Astrocyte (in vitro differentiated cells and primary cell): ENCODE results near the gene TREX2. TPM values are rescaled to one million over a fixed set of nuclear protein-coding genes. Genes with fewer than 3 reads are reported as not detected.

ENCODE experiments used
- DNase-seq: peaks from one replicate; pipeline ENCODE4 v3.0.0-alpha.2; 2010; ENCODE audit warnings: low read depth
- FAIRE-seq: peaks from 2 replicates; lab custom pipeline; 2011; peaks lifted over from hg19 to GRCh38; lab: Jason Lieb, UNC
- H2AFZ ChIP-seq: 2 replicates; pipeline ENCODE4 v1.6.0; 2012; ENCODE audit warnings: low read depth, low read length, inconsistent platforms
- H3K27ac ChIP-seq: 2 replicates; pipeline ENCODE4 v1.5.1; 2011; ENCODE audit warnings: low read depth, low read length, inconsistent platforms
- H3K27me3 ChIP-seq: 2 replicates; pipeline ENCODE4 v1.6.0; 2011; ENCODE audit warnings: low read length, inconsistent platforms; ENCODE audit not compliant: insufficient read depth
- H3K36me3 ChIP-seq: 2 replicates; pipeline ENCODE4 v1.5.1; 2011; ENCODE audit warnings: low read length, inconsistent platforms; ENCODE audit not compliant: insufficient read depth
- H3K4me1 ChIP-seq: 2 replicates; pipeline ENCODE4 v1.5.1; 2011; ENCODE audit warnings: low read length, inconsistent platforms; ENCODE audit not compliant: insufficient read depth
- H3K4me2 ChIP-seq: 2 replicates; pipeline ENCODE4 v1.6.0; 2012; ENCODE audit warnings: low read length, inconsistent platforms
- H3K4me3 ChIP-seq: 2 replicates; pipeline ENCODE4 v1.5.1; 2011; ENCODE audit warnings: low read depth, mild to moderate bottlenecking, low read length, inconsistent platforms; ENCODE audit not compliant: insufficient read depth
- H3K79me2 ChIP-seq: 2 replicates; pipeline ENCODE4 v1.6.0; 2012; ENCODE audit warnings: mild to moderate bottlenecking, low read length, inconsistent platforms; ENCODE audit not compliant: insufficient read depth
- H3K9ac ChIP-seq: 2 replicates; pipeline ENCODE4 v1.6.0; 2012; ENCODE audit warnings: mild to moderate bottlenecking, low read length, inconsistent platforms
- H3K9me3 ChIP-seq: 2 replicates; pipeline ENCODE4 v1.5.1; 2012; ENCODE audit warnings: low read depth, mild to moderate bottlenecking, low read length, inconsistent platforms; ENCODE audit not compliant: insufficient read depth
- H4K20me1 ChIP-seq: 2 replicates; pipeline ENCODE4 v1.6.0; 2012; ENCODE audit warnings: low read length, inconsistent platforms; ENCODE audit not compliant: insufficient read depth
- H3K27ac Mint-ChIP-seq: one replicate; pipeline ENCODE4 v1.8.0; 2021; ENCODE audit warnings: mild to moderate bottlenecking, mixed read lengths; ENCODE audit not compliant: unreplicated experiment
- H3K27me3 Mint-ChIP-seq: one replicate; pipeline ENCODE4 v1.8.0; 2021; ENCODE audit warnings: low read depth, mixed read lengths; ENCODE audit not compliant: unreplicated experiment
- H3K36me3 Mint-ChIP-seq: one replicate; pipeline ENCODE4 v1.8.0; 2021; ENCODE audit warnings: low read depth, mixed read lengths; ENCODE audit not compliant: unreplicated experiment
- H3K4me1 Mint-ChIP-seq: one replicate; pipeline ENCODE4 v1.8.0; 2021; ENCODE audit warnings: low read depth, mixed read lengths; ENCODE audit not compliant: unreplicated experiment
- H3K4me3 Mint-ChIP-seq: one replicate; pipeline ENCODE4 v1.8.0; 2021; ENCODE audit warnings: mild to moderate bottlenecking, moderate library complexity, mixed read lengths; ENCODE audit not compliant: unreplicated experiment
- H3K9me3 Mint-ChIP-seq: one replicate; pipeline ENCODE4 v1.8.0; 2021; ENCODE audit warnings: mild to moderate bottlenecking, mixed read lengths; ENCODE audit not compliant: unreplicated experiment
- CTCF ChIP-seq: IDR thresholded peaks from 2 replicates; pipeline ENCODE4 v1.5.1; 2011; ENCODE audit warnings: low read depth, mild to moderate bottlenecking, inconsistent platforms, low read length, moderate library complexity; ENCODE audit not compliant: insufficient read depth
- EZH2 ChIP-seq: IDR thresholded peaks from 2 replicates; pipeline ENCODE4 v1.6.1; 2012; ENCODE audit warnings: mild to moderate bottlenecking, low read length, inconsistent platforms; ENCODE audit not compliant: insufficient read depth
- total RNA-seq: library from RNA; stranded (reverse); gene quantifications from 2 replicates; pipeline ENCODE4 v1.2.1, GENCODE V29; 2021

The TREX2 gene
- total RNA-seq, 1 donor from 2014 or later: 0.36 TPM

GRCh38 chrX:153420851-153421599, 24.8 kb downstream of the TREX2 start:
- no peak overlapping the region for H3K27ac Mint-ChIP-seq
- no peak overlapping the region for H3K27ac ChIP-seq
- peaks cover 3% of the 10 kb centered on the region for H3K36me3 Mint-ChIP-seq
- no peaks in the 10 kb centered on the region for H3K79me2 ChIP-seq
- peaks cover 22% of the 10 kb centered on the region for H3K27me3 Mint-ChIP-seq
- H3K4me3 ChIP-seq: no peak overlapping the region
- H3K4me1 Mint-ChIP-seq: no peaks in the 10 kb centered on the region
- H4K20me1 ChIP-seq: no peaks in the 10 kb centered on the region
- no peak for FAIRE-seq
- no peak overlapping the region for H2AFZ ChIP-seq
- H3K27me3 ChIP-seq: no peaks in the 10 kb centered on the region
- no peaks in the 10 kb centered on the region for H3K9me3 ChIP-seq
- no peaks in the 10 kb centered on the region for H3K4me1 ChIP-seq
- no peak overlapping the region for H3K4me2 ChIP-seq
- no peaks in the 10 kb centered on the region for H3K36me3 ChIP-seq
- H3K9ac ChIP-seq: no peak overlapping the region
- no peaks in the 10 kb centered on the region for H3K9me3 Mint-ChIP-seq
- H3K4me3 Mint-ChIP-seq: no peak overlapping the region
- no peak for DNase-seq
- no peak for TF ChIP-seq CTCF
- TF ChIP-seq EZH2: no peak

GRCh38 chrX:153417637-153418036, 28.2 kb downstream of the TREX2 start:
- H3K27ac ChIP-seq: no peak overlapping the region
- no peaks in the 10 kb centered on the region for H3K4me1 ChIP-seq
- H3K9ac ChIP-seq: no peak overlapping the region
- no peaks in the 10 kb centered on the region for H3K79me2 ChIP-seq
- Mint-ChIP-seq H3K9me3 (no peaks in the 10 kb centered on the region), H3K36me3 (peaks cover 3% of the 10 kb centered on the region), H3K4me1 (no peaks in the 10 kb centered on the region), H3K27me3 (peaks cover 27% of the 10 kb centered on the region), H3K4me3 (no peak overlapping the region), H3K27ac (no peak overlapping the region)
- FAIRE-seq (no peak), DNase-seq (no peak)
- H2AFZ ChIP-seq: no peak overlapping the region
- no peak overlapping the region for H3K4me2 ChIP-seq
- H3K9me3 ChIP-seq: no peaks in the 10 kb centered on the region
- no peaks in the 10 kb centered on the region for H3K27me3 ChIP-seq
- H3K36me3 ChIP-seq: no peaks in the 10 kb centered on the region
- no peaks in the 10 kb centered on the region for H4K20me1 ChIP-seq
- TF ChIP-seq CTCF (no peak), EZH2 (no peak)
- H3K4me3 ChIP-seq: no peak overlapping the region

GRCh38 chrX:153416781-153417450, 28.9 kb downstream of the TREX2 start:
- TF ChIP-seq CTCF (no peak), EZH2 (no peak)
- no peak overlapping the region for H3K4me3 Mint-ChIP-seq
- Histone ChIP-seq H3K9ac (no peak overlapping the region), H3K4me1 (no peaks in the 10 kb centered on the region), H4K20me1 (no peaks in the 10 kb centered on the region), H3K27ac (no peak overlapping the region), H3K36me3 (no peaks in the 10 kb centered on the region), H3K4me2 (no peak overlapping the region), H3K27me3 (no peaks in the 10 kb centered on the region), H3K4me3 (no peak overlapping the region), H3K9me3 (no peaks in the 10 kb centered on the region), H2AFZ (no peak overlapping the region), H3K79me2 (no peaks in the 10 kb centered on the region)
- no peak for FAIRE-seq
- peaks cover 3% of the 10 kb centered on the region for H3K36me3 Mint-ChIP-seq
- H3K27me3 Mint-ChIP-seq: peaks cover 31% of the 10 kb centered on the region
- DNase-seq: no peak
- no peak overlapping the region for H3K27ac Mint-ChIP-seq
- H3K4me1 Mint-ChIP-seq: no peaks in the 10 kb centered on the region
- H3K9me3 Mint-ChIP-seq: no peaks in the 10 kb centered on the region
